PFSK-1 (cell line): Measurements from ENCODE around the gene AP3B1.

Source experiments
- FOXP2 ChIP-seq: optimal IDR thresholded peaks from 2 replicates; pipeline ENCODE3; 2011; ENCODE audit warnings: borderline replicate concordance, control low read depth, inconsistent platforms; ENCODE audit not compliant: insufficient read depth; ENCODE audit errors: extremely low read length, extremely low read depth
- POLR2AphosphoS5 ChIP-seq: IDR thresholded peaks from 2 replicates; pipeline ENCODE4 v1.6.1; 2012; ENCODE audit warnings: low read depth, mild to moderate bottlenecking, control low read depth, low read length, moderate library complexity
- TAF1 ChIP-seq: IDR thresholded peaks from 2 replicates; pipeline ENCODE4 v1.6.1; 2012; ENCODE audit warnings: low read length, control low read depth, borderline replicate concordance; ENCODE audit not compliant: insufficient read depth
- TF ChIP-seq, protein P1 (sequence below), 2 experiments: IDR thresholded peaks; 2 replicates each; pipeline versions ENCODE4 v1.6.1 to v1.8.0; 2011 to 2012; ENCODE audit warnings: low read depth in 2 of 2, low read length in 2 of 2, control low read depth in 1 of 2, inconsistent platforms in 1 of 2, mild to moderate bottlenecking in 1 of 2, moderate library complexity in 1 of 2; ENCODE audit not compliant: insufficient read depth in 1 of 2

DNA sequence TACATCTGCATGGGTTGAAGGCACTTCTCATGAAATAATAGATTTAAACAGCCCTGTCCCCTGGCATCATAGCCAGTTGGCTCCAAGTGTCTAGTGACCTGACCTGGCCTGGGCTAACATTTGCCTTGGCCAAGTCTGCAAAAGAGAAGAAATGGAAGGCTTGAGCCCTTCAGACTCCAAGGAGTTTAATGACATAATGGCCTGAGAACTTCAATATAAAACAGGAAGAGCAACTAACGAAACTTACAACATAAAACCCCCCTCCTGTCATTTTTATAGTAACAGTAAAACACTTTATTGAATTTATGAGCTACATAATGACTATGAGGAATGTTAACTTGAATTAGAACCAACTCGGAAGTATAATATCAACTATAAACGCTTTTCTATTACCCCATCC lies 299.6 kb downstream of the AP3B1 start:
- TF ChIP-seq TAF1 = no peak
- TF ChIP-seq, protein P1, sequence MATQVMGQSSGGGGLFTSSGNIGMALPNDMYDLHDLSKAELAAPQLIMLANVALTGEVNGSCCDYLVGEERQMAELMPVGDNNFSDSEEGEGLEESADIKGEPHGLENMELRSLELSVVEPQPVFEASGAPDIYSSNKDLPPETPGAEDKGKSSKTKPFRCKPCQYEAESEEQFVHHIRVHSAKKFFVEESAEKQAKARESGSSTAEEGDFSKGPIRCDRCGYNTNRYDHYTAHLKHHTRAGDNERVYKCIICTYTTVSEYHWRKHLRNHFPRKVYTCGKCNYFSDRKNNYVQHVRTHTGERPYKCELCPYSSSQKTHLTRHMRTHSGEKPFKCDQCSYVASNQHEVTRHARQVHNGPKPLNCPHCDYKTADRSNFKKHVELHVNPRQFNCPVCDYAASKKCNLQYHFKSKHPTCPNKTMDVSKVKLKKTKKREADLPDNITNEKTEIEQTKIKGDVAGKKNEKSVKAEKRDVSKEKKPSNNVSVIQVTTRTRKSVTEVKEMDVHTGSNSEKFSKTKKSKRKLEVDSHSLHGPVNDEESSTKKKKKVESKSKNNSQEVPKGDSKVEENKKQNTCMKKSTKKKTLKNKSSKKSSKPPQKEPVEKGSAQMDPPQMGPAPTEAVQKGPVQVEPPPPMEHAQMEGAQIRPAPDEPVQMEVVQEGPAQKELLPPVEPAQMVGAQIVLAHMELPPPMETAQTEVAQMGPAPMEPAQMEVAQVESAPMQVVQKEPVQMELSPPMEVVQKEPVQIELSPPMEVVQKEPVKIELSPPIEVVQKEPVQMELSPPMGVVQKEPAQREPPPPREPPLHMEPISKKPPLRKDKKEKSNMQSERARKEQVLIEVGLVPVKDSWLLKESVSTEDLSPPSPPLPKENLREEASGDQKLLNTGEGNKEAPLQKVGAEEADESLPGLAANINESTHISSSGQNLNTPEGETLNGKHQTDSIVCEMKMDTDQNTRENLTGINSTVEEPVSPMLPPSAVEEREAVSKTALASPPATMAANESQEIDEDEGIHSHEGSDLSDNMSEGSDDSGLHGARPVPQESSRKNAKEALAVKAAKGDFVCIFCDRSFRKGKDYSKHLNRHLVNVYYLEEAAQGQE (IDR thresholded peaks at IDR 0.05; ENCODE audit: insufficient read depth in 1 of 2, low read depth in 2 of 2, low read length in 2 of 2) = no peak
- TF ChIP-seq POLR2AphosphoS5 = no peak
- TF ChIP-seq FOXP2 = no peak
